HEK293 (cell line): ENCODE data around the gene ADRA2C.

Source experiments
- CTCF ChIP-seq: fragments of 450-650 bp; formaldehyde crosslinking; IDR thresholded peaks from 2 replicates; pipeline ENCODE4 v1.5.1; 2016; ENCODE audit warnings: missing biosample characterization, missing genetic modification characterization
- REST ChIP-seq: fragments of 450-650 bp; formaldehyde crosslinking; IDR thresholded peaks from 2 replicates; pipeline ENCODE4 v1.5.1; 2016; ENCODE audit warnings: missing biosample characterization, missing genetic modification characterization
- ZFP41 ChIP-seq: fragments of 450-650 bp; formaldehyde crosslinking; IDR thresholded peaks from 2 replicates; pipeline ENCODE4 v1.5.1; 2016; ENCODE audit warnings: missing biosample characterization, missing genetic modification characterization, borderline replicate concordance
- ZNF121 ChIP-seq: fragments of 450-650 bp; formaldehyde crosslinking; IDR thresholded peaks from 2 replicates; pipeline ENCODE4 v1.5.1; 2016; ENCODE audit warnings: missing biosample characterization, missing genetic modification characterization
- ZNF140 ChIP-seq: fragments of 450-650 bp; formaldehyde crosslinking; IDR thresholded peaks from 2 replicates; pipeline ENCODE4 v1.5.1; 2016; ENCODE audit warnings: missing biosample characterization, missing genetic modification characterization
- ZNF169 ChIP-seq: fragments of 450-650 bp; formaldehyde crosslinking; IDR thresholded peaks from 2 replicates; pipeline ENCODE4 v1.5.1; 2016; ENCODE audit warnings: missing biosample characterization, missing genetic modification characterization
- ZNF274 ChIP-seq, 2 experiments: fragments of 200-500 bp in 1 of 2; fragments of 450-650 bp in 1 of 2; sonication (Bioruptor generic) in 1 of 2; formaldehyde crosslinking in 1 of 2; IDR thresholded peaks; 2 replicates each; pipeline versions ENCODE4 v1.5.1 to v1.6.1; 2014 to 2016; ENCODE audit warnings: borderline replicate concordance in 1 of 2, inconsistent platforms in 1 of 2, low read length in 1 of 2, missing biosample characterization in 1 of 2, missing genetic modification characterization in 1 of 2
- ZNF335 ChIP-seq: fragments of 450-650 bp; formaldehyde crosslinking; conservative IDR thresholded peaks from 2 replicates; pipeline ENCODE4 v1.5.1; 2016; ENCODE audit warnings: missing biosample characterization, missing genetic modification characterization
- ZNF629 ChIP-seq: fragments of 450-650 bp; formaldehyde crosslinking; IDR thresholded peaks from 2 replicates; pipeline ENCODE4 v1.5.1; 2017; ENCODE audit warnings: missing biosample characterization, missing genetic modification characterization
- TF ChIP-seq, protein P1 (sequence below): fragments of 450-650 bp; formaldehyde crosslinking; IDR thresholded peaks from 2 replicates; pipeline ENCODE4 v1.5.1; 2016; ENCODE audit warnings: missing biosample characterization, missing genetic modification characterization
- TF ChIP-seq, protein P2 (sequence below): fragments of 450-650 bp; formaldehyde crosslinking; IDR thresholded peaks from 2 replicates; pipeline ENCODE4 v1.5.1; 2016; ENCODE audit warnings: missing biosample characterization, missing genetic modification characterization

- TF ChIP-seq CTCF (tag by site-specific recombination): no peak
- TF ChIP-seq ZNF629 (tag by site-specific recombination): no peak
- TF ChIP-seq ZNF169 (tag by site-specific recombination): no peak
- no peak for TF ChIP-seq ZNF335 (tag by site-specific recombination)
- TF ChIP-seq, protein P1, sequence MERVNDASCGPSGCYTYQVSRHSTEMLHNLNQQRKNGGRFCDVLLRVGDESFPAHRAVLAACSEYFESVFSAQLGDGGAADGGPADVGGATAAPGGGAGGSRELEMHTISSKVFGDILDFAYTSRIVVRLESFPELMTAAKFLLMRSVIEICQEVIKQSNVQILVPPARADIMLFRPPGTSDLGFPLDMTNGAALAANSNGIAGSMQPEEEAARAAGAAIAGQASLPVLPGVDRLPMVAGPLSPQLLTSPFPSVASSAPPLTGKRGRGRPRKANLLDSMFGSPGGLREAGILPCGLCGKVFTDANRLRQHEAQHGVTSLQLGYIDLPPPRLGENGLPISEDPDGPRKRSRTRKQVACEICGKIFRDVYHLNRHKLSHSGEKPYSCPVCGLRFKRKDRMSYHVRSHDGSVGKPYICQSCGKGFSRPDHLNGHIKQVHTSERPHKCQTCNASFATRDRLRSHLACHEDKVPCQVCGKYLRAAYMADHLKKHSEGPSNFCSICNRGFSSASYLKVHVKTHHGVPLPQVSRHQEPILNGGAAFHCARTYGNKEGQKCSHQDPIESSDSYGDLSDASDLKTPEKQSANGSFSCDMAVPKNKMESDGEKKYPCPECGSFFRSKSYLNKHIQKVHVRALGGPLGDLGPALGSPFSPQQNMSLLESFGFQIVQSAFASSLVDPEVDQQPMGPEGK (tag by site-specific recombination): no peak
- TF ChIP-seq ZFP41: no peak
- TF ChIP-seq ZNF274 (IDR thresholded peaks at IDR 0.05; ENCODE audit: low read length): no peak
- no peak for TF ChIP-seq ZNF274 (tag by site-specific recombination; IDR thresholded peaks at IDR 0.05; ENCODE audit: borderline replicate concordance)
- TF ChIP-seq, protein P2, sequence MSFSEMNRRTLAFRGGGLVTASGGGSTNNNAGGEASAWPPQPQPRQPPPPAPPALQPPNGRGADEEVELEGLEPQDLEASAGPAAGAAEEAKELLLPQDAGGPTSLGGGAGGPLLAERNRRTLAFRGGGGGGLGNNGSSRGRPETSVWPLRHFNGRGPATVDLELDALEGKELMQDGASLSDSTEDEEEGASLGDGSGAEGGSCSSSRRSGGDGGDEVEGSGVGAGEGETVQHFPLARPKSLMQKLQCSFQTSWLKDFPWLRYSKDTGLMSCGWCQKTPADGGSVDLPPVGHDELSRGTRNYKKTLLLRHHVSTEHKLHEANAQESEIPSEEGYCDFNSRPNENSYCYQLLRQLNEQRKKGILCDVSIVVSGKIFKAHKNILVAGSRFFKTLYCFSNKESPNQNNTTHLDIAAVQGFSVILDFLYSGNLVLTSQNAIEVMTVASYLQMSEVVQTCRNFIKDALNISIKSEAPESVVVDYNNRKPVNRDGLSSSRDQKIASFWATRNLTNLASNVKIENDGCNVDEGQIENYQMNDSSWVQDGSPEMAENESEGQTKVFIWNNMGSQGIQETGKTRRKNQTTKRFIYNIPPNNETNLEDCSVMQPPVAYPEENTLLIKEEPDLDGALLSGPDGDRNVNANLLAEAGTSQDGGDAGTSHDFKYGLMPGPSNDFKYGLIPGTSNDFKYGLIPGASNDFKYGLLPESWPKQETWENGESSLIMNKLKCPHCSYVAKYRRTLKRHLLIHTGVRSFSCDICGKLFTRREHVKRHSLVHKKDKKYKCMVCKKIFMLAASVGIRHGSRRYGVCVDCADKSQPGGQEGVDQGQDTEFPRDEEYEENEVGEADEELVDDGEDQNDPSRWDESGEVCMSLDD (tag by site-specific recombination): no peak
- TF ChIP-seq ZNF121: no peak
- no peak for TF ChIP-seq ZNF140 (tag by site-specific recombination)
- TF ChIP-seq REST: no peak
These were observed 31.9 kb downstream of the ADRA2C start for GRCh38 chr4:3797831-3798790.
